Pons (tissue), 1 donor: ENCODE results near the gene CAMKMT.

Experiments
- DNase-seq: peaks from one replicate; pipeline ENCODE4 v3.0.0-alpha.2; 2016; ENCODE audit warnings: low spot score

CAMKMT gene

DNA sequence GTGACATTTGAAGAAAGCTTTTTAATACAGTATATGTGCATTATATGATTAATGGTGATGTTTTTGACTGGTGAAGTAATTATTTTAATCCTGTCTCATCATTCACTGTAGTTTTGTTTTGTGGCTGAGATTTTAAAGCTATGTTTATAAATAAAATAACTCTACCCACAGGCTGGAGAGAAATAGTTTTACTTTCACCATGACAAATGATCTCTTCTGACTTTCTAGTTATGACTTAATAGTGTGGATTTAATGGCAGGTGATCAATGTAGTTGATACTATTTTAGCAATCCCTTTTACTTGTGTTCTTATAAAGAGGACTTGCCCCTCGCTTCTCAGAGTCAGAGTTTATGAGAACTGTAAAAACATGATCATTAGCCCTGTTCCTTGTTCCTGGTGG lies 290.2 kb downstream of the CAMKMT start:
- no peak for DNase-seq

DNA sequence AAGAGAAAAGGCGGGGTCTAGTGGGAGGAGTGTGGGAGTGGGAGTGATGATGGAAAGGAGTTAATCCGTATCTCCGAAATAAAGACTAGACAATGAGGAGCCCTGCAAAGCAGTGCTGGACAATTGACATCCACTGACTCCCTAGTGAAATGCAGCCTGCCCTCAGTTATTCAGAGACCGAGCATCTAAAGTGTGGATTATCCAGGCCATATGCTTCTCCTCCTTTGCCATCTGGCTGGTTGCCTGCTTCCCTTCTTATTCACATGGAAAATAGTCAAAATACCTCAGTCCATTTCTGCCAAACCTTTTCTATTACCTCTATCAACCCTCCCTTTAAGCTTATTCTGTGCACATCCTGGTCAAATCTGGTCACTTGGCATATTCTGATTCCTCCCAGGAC lies 291.0 kb downstream of the CAMKMT start:
- no peak for DNase-seq

DNA sequence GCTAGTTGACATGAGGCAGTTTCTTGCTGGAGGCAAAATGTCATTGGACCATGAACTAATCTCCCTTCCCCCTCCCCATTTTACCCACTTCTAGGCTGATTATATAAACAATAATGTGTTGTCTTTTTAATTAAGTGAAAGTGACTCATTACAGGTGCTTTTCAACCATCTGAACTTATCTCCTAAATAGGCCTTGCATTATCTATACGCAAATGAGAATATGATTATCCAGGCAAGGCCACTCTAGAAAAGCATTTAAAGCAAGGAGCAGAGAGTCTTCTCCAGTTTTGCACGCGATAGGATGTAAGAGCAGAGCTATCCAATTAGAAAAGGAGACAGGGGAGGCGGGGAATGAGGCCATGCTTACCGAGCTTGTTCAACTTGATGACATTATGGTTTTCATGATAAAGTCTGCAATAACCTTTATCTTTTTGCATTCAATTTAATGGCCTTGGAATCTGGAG lies 293.7 kb downstream of the CAMKMT start:
- DNase-seq, result no peak

DNA sequence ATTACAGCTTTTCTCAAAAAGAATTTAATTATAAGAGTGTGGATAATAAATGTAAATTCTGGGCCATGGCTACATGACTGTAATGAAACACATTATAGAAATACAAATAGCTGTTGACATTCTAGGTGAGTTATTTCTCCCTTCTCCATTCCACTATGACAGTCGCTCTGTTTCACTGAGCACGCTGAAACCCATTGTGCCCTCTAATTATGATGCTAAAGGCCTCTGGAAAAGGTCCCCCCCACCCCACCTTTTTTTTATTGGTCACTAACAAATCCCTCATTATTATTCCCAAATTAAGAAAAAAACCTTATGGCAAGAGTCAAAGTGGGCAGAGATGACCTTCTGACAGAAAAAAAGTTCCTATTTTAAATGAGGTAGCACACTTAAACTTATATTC lies 294.7 kb downstream of the CAMKMT start:
- DNase-seq, result no peak

DNA sequence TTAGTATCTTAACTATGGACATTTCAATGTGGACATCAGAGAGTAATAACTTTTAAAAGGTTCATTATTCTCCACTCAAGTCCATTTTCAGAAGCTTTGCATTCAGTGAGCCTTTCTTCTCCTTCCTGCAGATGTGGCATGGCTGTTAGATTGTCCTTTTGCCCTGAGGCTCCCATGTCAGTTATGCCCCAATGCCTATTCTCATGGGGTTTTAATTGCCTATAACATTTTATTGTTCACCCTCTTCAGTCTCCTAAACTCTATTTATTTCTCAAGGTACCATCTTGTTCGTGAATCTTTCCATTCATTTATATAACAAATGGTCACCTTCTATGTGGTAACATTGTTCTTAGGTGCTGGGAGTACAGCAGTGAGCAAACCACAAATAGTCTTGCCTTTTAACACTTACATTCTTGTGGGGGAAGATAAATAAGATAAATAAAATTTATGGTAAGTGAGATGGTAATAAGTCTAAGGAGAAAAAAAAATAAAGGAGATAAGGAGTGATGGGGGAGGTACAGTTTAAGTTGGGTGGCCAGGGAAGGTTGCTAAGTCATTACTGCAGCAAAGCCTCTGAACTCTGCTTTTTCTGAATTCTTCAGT lies 301.8 kb downstream of the CAMKMT start:
- no peak for DNase-seq

DNA sequence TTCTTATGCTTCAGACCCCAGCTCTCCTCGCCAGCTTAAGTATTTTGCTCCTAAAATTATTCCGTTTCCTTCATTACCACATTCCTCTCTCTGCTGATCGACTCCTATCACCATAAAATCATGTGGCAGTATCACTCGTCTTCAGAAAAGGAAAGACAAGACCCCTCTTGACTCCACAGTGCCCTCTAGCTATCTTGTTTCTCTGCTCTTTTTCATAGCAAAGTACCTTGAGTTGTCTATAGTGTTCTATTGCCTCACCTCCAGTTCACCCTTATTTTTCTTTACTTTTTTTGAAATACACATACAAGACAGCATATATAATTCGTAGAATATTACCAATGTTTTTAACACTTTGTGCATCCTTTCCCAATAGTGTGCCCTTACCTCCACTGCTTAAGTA lies 306.6 kb downstream of the CAMKMT start:
- DNase-seq, result no peak

DNA sequence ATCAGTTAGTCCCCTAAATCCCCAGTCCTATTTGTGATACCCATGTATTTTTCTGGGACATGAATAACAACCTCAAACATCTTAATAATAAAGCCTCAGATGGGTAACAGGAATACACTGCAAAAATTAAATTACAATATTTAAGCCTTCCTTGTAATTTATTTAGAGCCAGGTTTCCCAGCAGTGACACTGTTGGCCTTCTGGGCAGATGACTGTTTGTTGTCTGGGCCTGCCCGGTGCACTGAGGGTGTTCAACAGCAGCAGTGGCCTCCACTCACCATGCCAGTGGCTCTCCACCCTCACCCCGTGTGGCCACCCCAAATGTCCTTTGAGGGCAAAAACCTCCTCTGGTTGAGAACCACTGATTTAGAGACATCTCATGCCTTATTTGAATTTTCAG lies 309.5 kb downstream of the CAMKMT start:
- no peak for DNase-seq

DNA sequence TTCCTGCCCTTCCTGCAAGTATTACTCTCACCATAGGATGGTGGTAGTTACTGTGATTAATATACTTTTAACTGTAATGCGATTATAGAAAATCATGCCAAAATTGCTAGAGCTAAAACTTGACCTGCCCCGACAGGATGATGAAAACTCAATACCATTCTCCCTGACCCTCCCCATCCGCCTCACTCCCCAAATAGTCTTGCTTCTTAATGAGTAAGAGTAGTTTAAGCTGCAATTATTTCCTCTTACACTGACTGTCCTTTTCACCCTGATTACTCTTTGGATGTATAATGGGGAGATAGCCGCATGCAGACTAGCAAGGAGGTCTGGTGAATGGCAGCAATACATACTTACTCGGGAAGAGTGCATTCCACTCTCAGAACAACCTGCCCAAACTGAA lies 310.2 kb downstream of the CAMKMT start:
- no peak for DNase-seq

DNA sequence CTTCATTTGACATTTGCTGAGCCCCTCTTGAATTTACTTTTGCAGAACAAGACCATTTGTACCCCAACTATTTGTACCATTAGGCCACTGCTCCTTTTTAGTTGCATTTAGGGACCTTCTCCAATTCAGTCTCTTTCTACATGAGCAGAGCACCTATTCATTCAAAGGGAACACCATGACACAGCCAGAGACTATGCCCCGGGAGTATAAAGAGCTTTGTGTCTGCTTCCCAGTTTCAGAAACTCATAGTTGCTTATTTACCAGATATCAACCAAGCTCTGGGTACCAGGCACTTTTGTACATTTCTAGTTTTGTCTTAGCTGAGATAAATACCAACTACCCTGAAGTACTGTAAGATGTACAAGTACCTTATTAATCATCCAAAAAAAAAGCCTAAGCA lies 310.7 kb downstream of the CAMKMT start:
- DNase-seq, result peak; percentile 86

DNA sequence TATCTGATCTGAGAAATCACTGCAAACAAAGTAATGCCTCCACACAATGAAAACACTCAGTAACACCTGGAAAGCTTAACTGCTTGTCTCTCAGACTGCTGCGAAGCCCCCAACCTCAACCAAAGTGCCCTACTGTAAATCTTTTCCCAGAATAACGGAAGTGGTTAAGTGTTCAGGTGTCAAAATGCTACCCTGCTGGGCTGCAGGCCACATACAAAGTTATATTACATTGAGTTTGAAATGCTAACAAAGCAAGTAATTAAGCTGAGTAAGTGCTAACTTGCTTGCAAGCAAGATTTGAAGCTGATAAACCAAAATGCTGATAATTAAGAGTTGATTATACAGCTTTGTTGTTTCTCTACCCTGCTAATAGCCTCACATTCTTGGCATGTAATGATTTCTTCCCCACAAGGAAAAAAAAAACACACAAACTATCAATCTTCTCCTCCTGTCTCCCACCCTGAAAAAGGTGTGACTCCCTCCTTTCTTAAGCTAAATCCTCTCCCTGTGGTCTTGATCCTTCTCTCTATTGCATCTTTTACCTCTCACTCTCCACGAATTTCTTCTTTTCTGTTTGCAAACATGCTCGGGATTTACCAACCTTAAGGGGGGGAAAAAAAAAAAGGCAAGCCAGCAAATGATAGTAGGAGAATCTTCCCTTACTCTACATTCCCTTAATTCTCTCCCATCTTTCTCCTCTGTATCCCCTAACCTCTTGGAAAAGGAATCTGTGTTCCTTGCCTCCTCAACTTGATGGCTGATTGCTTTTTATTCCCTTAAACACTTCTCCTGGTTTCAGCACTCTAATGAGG lies 312.9 kb downstream of the CAMKMT start:
- no peak for DNase-seq

DNA sequence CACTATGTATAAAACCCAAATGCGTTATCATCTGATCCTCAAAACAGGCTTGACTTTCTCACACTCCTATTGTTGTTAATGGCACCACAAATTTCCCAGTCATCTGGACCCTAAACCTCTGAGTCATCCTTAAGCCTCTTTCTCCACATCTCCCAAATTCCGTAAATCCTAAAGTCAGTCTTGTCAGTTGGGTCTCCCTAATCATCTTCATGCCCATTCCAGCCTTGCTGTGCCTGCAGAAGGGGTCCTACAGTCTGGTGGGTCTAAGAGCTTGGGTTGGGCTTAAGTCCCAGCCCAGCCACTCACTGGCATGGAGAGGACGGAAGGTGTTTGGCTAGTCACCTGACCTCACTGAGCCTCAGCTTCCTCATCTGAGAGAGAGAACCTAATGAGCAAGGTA lies 314.6 kb downstream of the CAMKMT start:
- no peak for DNase-seq

DNA sequence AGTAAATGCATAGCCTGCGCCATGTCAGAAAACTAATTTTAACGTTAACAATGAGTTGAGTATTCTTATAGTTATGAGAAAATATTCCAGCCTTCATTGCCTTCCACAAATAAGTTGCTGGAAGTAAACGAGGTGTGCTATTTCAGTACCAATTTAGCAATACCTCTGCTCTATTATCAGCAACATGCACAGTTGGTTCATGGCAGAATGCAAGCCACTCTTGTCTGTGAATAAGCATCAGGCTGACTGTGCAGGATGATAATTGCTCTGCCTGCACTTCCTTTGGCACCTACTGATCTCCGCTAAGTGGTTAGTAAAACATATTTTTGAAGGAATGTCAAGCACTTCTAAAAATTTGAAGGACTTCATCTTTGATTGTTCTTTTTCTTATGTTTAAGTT lies 317.8 kb downstream of the CAMKMT start:
- no peak for DNase-seq

DNA sequence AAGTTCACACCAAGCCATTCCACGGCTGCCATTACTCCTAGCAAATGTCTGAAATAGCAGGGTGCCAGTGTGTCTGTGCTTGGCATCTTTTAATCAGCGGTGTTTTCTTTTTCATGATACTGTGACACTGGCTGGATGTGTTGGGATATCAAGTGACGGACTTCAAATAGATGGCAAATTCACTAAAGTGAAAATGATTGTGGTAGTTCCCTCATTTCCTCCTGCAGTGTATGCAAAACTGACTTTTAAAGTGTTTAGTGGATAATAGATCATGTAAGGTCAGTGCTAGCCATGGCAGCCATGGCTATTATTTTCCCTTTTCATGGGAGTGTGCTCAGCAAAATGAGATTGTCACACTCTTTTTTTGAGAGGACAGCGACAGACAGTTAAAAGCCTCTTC lies 318.2 kb downstream of the CAMKMT start:
- DNase-seq, result no peak

DNA sequence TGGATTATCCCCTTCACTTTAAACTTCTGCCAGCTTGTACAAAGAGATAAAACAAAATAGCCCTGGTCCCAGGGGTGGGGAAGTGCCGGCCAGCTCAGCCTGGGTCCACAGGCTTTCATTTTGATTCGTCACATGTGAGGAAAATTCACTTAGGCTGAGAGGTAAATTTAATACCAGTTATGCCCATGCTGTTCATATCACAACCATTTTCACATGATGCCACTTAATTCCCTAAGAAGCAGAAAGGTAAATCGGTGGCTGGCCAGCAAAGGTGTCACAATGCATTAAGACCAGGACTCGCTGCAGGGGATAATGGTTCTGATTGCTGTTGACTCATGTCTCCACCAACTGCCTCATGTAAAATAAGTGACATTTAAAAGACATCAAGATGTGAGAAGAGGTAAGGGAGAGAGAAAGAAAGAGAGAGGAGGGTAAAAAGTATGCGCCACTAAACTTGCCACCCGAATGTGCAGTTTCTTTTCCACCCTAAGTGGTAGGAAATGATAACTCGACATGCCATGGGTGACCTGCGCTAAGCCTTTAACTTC lies 318.8 kb downstream of the CAMKMT start:
- no peak for DNase-seq

DNA sequence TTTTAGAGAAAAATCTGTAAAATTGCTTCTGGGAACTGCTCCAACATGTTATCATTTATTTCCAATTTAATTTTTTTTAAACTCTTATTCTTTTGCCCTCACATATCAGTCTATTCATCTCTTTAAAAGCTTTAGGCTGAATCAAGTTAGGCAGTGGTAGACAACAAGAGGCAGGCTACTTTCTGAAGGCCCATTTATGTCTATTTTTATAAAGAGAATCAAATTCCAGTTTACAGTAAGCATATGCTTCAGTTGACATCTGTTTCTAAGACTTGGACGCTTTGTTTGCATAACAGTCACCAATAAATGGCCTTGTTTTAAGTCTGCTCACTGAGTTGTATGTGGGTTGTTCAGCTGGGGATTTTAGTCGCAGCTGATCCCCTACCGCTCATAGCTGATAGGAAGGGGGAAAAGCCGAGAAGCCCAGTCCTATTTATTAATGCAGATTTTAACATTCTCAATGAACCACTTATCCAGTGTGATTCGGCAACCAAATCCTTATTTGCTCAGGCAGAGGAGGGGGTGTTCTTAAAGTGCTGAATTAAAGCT lies 319.3 kb downstream of the CAMKMT start:
- DNase-seq, result peak; percentile 46

DNA sequence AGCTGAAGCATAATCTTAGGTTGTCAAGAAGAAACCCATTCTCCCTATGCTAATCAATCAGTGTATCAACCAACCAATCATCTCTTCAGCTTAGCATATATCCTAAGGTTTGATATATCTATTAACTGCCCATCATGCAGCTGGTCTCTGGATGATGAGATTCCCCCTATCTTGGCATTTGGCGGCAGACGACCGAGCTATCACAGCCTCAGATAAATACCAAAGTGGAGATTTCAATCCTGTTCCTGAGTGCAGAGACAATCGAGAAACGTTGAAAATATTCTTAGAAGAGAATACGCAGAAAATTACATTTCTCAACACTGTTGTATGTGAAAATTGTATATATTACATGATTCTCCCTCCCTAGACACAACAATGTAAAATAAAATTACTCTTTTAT lies 320.7 kb downstream of the CAMKMT start:
- no peak for DNase-seq

DNA sequence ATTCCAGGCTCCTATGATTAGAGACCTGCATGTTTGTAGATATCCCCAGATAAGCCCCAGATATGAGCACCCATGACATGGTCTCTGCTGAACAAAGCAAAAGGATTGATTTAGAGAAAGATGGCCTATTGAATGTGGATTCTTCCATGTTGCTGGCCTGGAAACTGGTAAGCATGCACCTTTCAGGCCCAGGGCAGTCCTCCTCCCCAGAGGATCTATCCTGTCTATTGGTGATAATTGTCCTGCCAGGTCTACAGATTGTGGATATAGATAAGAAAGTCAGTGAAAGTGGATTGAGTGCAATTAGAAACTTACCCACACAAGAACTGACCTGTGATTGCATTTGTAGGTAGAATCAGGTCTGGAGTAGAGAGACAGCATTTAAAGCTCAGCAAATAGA lies 322.8 kb downstream of the CAMKMT start:
- DNase-seq, result no peak

DNA sequence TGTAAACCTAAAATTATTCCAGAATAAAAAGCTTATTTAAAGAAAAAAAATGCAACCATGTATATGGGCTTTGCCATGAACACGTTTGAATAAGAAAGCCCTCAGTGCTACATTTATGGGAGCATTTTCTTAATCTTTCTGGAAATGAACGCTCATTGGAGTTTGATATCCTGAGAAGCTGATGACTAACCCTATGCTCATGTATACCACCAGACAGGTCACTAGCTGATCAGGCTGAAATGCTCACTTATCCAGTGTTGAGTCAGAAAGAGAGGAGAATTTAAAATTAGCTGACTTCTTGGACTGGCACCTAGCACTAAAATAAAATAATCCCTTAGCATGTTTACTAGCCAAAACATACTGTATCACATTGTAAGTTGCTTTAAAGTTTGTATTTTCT lies 324.8 kb downstream of the CAMKMT start:
- no peak for DNase-seq

DNA sequence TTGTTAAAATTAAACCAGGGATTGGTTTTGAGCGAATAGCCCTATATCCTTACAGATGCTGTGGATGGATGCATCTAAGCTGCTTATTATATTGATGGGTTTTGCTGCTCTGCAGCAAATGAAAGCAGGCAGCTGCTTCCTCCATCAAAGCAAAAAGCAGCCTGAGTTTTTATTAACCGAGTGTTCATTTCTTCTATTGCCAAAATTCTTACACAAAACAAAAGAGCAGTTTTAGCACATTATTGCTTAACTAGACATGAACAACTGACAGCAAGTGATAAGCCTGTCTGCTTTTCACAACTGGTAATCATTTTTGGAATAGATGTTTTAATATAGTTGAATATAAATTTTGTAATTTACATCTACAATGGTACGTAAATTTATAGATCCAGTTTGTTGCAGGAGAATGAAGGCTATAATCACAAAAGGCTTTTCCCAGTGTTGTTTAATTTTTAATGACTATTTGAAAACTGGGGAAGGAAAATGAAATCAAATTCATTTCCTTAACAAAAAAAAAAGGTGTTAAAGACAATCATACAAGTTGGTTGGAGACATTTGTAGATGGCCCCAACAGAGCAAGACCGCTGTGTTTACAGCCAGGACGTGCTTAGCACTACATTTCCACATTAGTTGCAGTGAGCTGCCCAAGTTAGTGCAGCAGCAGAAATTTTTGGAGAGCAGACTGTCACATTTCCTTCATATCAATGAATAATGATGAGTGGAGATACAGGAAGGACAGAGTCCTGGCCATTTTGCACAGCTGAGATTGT lies 326.1 kb downstream of the CAMKMT start:
- no peak for DNase-seq

DNA sequence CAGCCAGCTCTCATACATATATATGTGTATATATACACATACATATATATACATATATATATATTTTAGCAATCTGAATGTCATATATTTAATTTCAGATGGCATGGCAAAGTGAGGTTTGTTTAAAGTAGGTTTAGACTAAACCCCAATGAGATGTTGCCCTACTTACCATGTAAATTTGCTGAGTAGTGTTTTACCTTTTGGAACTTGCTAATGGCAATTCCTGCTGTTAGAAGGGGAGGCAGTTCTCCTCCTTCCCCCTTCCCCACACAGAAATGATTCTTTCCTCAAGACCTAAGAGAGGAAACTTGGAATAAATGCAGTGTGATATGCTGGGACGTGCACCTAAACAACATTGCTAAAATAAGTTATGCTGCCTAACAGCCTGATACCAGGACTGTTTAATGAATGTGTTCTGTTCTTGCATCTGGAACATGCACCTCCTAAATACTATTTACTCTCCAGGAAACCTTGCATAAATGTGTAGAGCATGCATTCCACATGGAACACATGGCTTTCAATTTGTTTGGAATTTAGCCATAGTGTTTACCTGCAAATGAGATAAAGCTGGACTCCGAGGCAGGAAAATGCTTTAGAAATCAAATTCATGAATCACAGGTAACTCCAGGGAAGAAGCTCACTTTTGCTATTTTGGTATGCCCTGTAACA lies 326.8 kb downstream of the CAMKMT start:
- DNase-seq, result no peak

DNA sequence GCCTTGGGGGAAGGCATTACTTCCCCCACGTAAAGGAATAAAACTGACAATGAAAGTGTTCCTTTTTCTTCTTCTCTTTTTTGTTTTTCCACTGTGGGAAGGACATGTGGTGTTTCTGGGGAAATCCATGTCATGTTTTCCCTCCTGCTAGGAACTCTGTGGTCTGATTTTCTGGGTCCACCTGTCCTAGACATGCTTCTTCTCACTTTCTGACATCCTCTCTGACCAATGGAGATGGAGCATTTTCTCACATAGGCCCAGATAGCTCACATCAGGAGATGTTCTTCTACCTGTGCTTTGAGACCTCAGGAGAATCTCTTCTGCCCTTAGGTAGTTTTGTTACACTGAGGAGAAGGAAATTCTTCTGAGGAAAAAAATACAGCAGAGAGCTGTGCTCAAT lies 327.8 kb downstream of the CAMKMT start:
- no peak for DNase-seq
